Effector memory CD8-positive, alpha-beta T cell (primary cell): ENCODE measurements around the gene CRTC2.
A peak's percentile ranks its signal among the peaks of the same experiment; 100 is the strongest.
"Not testable (repeated sequence)": the region's sequence is repeated elsewhere in the genome, so short reads cannot be mapped to it uniquely, and the experiment has no call there.

ENCODE experiments used
- ATAC-seq: fragments of 150-1000 bp; cut with Tn5 transposase; replicated peaks from 2 replicates; pipeline ENCODE4 v1.10.0; 2021; ENCODE audit warnings: mild to moderate bottlenecking, moderate library complexity
- DNase-seq, 3 experiments: peaks; one replicate each; pipeline ENCODE4 v3.0.0; 2021
- H3K27ac Mint-ChIP-seq, 2 donors: one replicate each; pipeline ENCODE4 v1.8.0; 2022; ENCODE audit warnings: mild to moderate bottlenecking in 2 of 2, mixed read lengths in 2 of 2, moderate library complexity in 2 of 2
- H3K27me3 Mint-ChIP-seq, 2 donors: one replicate each; pipeline ENCODE4 v1.8.0; 2022; ENCODE audit warnings: mixed read lengths in 2 of 2
- H3K36me3 Mint-ChIP-seq: one replicate; pipeline ENCODE4 v1.8.0; 2022; ENCODE audit warnings: mild to moderate bottlenecking, moderate library complexity, mixed read lengths; ENCODE audit not compliant: insufficient read depth
- H3K4me1 Mint-ChIP-seq, 2 donors: one replicate each; pipeline ENCODE4 v1.8.0; 2022; ENCODE audit warnings: low read depth in 2 of 2, mixed read lengths in 2 of 2
- H3K4me3 Mint-ChIP-seq, 2 donors: one replicate each; pipeline ENCODE4 v1.8.0; 2022; ENCODE audit warnings: mild to moderate bottlenecking in 2 of 2, mixed read lengths in 2 of 2, moderate library complexity in 2 of 2
- H3K9me3 Mint-ChIP-seq, 2 donors: one replicate each; pipeline ENCODE4 v1.8.0; 2022; ENCODE audit warnings: mixed read lengths in 2 of 2
- total RNA-seq, 9 experiments: gene quantifications; one replicate each; lab custom pipeline; 2026; lab: John Stamatoyannopoulos, UW

Gene CRTC2, protein sequence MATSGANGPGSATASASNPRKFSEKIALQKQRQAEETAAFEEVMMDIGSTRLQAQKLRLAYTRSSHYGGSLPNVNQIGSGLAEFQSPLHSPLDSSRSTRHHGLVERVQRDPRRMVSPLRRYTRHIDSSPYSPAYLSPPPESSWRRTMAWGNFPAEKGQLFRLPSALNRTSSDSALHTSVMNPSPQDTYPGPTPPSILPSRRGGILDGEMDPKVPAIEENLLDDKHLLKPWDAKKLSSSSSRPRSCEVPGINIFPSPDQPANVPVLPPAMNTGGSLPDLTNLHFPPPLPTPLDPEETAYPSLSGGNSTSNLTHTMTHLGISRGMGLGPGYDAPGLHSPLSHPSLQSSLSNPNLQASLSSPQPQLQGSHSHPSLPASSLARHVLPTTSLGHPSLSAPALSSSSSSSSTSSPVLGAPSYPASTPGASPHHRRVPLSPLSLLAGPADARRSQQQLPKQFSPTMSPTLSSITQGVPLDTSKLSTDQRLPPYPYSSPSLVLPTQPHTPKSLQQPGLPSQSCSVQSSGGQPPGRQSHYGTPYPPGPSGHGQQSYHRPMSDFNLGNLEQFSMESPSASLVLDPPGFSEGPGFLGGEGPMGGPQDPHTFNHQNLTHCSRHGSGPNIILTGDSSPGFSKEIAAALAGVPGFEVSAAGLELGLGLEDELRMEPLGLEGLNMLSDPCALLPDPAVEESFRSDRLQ
- 22.6 to 80.0 (median 41.4) reads per million in 9 experiments for total RNA-seq

DNA sequence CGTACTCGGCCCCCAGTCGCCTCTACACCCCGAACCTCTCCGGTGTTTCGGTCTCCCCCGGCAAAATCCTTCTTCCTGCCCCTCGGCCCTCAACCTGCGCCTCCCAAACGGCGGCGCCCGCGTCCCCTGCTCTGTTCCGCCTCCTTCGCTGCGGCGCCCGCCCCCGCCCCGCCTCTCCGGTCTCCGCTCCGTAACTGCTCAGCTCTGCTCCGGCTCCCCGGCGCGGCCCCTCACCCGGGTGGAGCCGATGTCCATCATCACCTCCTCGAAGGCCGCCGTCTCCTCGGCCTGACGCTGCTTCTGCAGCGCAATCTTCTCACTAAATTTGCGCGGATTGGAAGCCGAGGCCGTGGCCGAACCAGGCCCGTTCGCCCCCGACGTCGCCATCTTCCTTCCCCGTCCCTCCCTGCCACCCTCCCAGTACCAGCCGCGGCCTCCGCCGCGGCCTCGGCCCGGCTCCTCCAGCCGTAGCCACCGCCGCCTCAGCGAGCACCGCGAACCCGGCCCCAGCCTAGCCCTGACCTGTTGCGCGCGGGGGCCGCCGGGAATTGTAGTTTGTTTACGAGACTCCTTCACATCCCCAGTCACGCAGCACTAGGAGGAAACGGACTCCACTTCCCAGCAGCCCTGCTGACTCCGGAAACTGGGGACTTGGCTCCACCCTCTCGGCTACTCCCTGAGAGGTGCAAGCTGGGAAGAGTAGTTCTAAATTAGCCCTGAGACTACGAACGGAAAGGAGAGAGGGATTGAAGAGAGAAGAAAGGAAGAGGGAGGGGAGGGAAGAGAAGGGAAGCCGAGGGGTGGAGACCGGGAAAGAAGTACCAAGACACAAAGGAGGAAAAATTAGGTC, at the start of gene CRTC2:
Gene CRTC2 (minus strand): TSS at position 502 of the 850 bp plus-strand sequence. CDS start 115 bp downstream, at position 387.
- Mint-ChIP-seq H3K9me3 (no peaks in the 10 kb centered on the region), H3K4me3 (peak within 1 kb of the TSS; percentile 89 to 90), H3K36me3 (peaks cover 14% of the 10 kb centered on the region), H3K27me3 (no peaks in the 10 kb centered on the region), H3K27ac (peak within 1 kb of the TSS; percentile 83 to 92), H3K4me1 (peaks cover 42 to 43% of the 10 kb centered on the region in 2 donors)
- ATAC-seq, result peak; percentile 89
- peak; percentile 95 to 98 (median 97) for DNase-seq

DNA sequence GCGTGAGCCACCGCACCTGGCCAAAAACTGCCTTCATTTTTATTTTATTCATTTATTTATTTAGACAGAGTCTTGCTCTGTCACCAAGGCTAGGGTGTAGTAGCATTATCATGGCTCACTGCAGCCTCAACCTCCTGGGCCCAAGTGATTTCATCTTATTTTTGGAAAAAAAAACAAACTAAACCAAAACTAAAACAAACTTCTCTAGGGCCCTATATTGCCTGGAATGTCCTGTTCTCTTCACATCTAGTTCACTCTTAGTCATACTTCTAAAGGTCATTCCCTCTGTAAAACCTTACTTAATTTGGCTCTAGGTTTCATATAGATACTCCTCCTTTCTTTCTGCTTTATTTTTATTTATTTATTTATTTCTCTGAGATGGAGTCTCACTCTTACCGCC, 47.7 kb upstream of the CRTC2 start:
- Mint-ChIP-seq H3K4me1 (no peaks in the 10 kb centered on the region), H3K9me3 (no peaks in the 10 kb centered on the region), H3K27me3 (no peaks in the 10 kb centered on the region), H3K4me3 (no peak overlapping the region), H3K36me3 (no peaks in the 10 kb centered on the region), H3K27ac (no peak overlapping the region)
- ATAC-seq (no peak), DNase-seq (no peak)

DNA sequence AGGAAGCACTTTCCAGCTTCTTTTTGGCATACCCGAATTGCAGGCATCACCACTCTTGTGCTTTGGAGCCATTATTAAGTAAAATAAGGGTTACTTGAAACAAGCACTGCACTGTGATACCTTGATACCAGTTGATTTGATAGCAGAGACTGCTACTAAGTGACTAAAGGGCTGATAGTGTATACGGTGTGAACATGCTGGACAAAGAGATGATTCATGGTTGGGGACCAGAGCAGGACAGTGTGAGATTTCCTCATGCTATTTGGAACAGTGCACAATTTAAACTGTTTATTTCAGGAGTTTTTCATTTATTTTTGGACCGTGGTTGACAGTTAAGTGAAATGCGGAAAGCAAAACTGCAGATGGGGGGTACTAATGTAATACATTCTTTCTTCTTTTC, 42.0 kb upstream of the CRTC2 start:
- Mint-ChIP-seq H3K27ac (no peak overlapping the region), H3K27me3 (no peaks in the 10 kb centered on the region), H3K9me3 (no peaks in the 10 kb centered on the region), H3K36me3 (peaks cover 8% of the 10 kb centered on the region), H3K4me3 (no peak overlapping the region), H3K4me1 (peaks cover 0 to under 1% of the 10 kb centered on the region in 2 donors)
- no peak for DNase-seq
- ATAC-seq, result no peak

DNA sequence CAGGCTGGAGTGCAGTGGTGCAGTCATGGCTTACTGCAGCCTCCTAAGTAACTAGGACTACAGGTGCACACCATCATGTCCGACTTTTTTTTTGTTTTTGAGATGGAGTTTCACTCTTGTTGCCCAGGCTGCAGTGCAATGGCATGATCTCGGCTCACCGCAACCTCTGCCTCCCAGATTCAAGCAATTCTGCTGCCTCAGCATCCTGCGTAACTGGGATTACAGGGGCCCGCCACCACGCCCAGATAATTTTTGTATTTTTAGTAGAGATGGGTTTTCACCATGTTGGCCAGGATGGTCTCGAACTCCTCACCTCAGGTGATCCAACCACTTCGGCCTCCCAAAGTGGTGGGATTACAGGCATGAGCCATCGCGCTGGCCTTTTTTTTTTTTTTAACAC, 38.5 kb upstream of the CRTC2 start:
- Mint-ChIP-seq H3K4me1 (peaks cover 9 to 11% of the 10 kb centered on the region in 2 donors), H3K36me3 (peaks cover 43% of the 10 kb centered on the region), H3K27ac (peak overlapping the region in 1 of 2 donors; percentile 35)
- DNase-seq, ATAC-seq, H3K4me3 Mint-ChIP-seq, H3K9me3 Mint-ChIP-seq, H3K27me3 Mint-ChIP-seq: not testable (repeated sequence)

DNA sequence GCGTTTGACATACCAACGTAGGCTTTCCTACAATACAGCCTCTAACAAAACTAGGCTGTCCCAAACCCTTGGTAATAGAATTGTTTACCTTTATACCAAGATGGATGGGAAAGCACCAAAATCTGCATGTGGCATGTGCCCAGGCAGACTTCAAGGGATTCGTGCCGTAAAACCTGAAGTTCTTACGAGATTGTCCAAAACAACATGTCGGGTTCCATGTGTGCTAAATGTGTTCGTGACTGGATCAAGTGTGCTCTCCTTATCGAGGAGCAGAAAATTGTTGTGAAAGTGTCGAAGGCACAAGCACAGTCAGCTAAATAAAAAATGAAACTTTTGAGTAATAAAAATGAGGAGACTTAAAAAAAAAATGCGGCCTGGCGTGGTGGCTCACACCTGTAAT, 37.2 kb upstream of the CRTC2 start:
- Mint-ChIP-seq H3K4me1 (peaks cover 18 to 19% of the 10 kb centered on the region in 2 donors), H3K27ac (no peak overlapping the region), H3K36me3 (peaks cover 56% of the 10 kb centered on the region), H3K9me3 (no peaks in the 10 kb centered on the region), H3K27me3 (no peaks in the 10 kb centered on the region), H3K4me3 (peak overlapping the region in 1 of 2 donors; percentile 11)
- no peak for ATAC-seq
- no peak for DNase-seq

DNA sequence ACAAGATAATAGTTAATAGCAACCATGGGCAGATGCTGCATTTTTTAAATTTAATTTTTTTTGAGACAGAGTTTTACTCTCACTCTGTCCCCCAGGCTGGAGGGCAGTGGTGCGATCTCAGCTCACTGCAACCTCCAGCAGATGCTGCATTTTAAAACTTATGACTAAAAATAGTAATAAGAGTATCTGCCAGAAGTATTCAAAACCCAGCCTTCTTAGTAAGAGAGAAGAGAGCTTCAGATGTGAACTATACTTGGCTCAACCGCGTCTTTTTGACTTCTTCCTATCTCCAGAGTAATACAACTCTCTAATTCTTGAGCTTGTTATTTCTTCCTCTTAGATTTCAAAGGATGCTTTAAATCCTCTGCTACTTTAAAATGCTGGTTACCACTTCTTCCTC, 36.8 kb upstream of the CRTC2 start:
- Mint-ChIP-seq H3K27me3 (no peaks in the 10 kb centered on the region), H3K27ac (no peak overlapping the region), H3K9me3 (no peaks in the 10 kb centered on the region), H3K36me3 (peaks cover 60% of the 10 kb centered on the region), H3K4me3 (peak overlapping the region in 1 of 2 donors; percentile 11), H3K4me1 (peaks cover 23 to 24% of the 10 kb centered on the region in 2 donors)
- DNase-seq (no peak), ATAC-seq (no peak)

DNA sequence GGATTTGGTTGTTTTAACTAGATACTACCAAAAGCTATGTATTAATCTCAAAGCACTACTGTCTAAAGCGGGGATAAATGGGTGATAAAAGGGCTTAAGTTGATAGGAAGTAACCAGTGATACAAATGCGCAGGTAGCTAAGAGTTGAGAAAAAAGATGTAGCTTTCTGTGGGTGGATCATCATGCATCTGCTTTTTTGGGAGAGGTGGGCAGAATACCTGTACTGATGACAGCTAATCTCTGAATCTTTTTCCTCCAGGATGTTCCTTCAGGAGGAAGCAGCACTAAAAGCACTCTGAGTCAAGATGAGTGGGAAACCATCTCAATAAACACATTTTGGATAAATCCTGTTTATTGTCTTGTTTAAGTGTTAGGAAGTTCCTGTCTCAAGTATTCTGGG, 33.4 kb upstream of the CRTC2 start:
- Mint-ChIP-seq H3K4me3 (peak overlapping the region; percentile 88 to 97), H3K4me1 (peaks cover 32 to 33% of the 10 kb centered on the region in 2 donors), H3K27me3 (no peaks in the 10 kb centered on the region), H3K9me3 (no peaks in the 10 kb centered on the region), H3K27ac (peak overlapping the region; percentile 96 to 100), H3K36me3 (peaks cover 60% of the 10 kb centered on the region)
- ATAC-seq (no peak), DNase-seq (no peak)

DNA sequence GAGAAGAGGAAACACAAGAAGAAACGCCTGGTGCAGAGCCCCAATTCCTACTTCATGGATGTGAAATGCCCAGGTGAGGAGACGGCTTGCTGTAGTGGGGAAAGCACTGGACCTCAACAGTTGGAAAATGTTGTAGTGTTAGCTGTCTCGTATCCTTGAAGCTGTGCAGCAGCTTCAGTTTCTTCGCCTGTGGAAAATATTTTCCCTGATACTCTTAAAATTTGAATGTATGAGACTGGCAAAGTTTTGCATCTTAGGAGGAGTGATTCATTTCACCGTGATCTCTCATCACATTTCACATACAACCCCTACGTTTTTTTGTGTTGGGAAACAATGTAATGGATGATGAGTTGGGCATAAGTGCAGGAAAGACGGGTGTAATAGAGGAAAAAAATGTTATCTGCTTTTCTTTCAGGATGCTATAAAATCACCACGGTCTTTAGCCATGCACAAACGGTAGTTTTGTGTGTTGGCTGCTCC, 32.8 kb upstream of the CRTC2 start:
- Mint-ChIP-seq H3K27ac (peak overlapping the region; percentile 96 to 100), H3K9me3 (no peaks in the 10 kb centered on the region), H3K4me1 (peaks cover 34 to 36% of the 10 kb centered on the region in 2 donors), H3K36me3 (peaks cover 60% of the 10 kb centered on the region), H3K4me3 (peak overlapping the region; percentile 88 to 97), H3K27me3 (no peaks in the 10 kb centered on the region)
- ATAC-seq, result no peak
- no peak for DNase-seq

DNA sequence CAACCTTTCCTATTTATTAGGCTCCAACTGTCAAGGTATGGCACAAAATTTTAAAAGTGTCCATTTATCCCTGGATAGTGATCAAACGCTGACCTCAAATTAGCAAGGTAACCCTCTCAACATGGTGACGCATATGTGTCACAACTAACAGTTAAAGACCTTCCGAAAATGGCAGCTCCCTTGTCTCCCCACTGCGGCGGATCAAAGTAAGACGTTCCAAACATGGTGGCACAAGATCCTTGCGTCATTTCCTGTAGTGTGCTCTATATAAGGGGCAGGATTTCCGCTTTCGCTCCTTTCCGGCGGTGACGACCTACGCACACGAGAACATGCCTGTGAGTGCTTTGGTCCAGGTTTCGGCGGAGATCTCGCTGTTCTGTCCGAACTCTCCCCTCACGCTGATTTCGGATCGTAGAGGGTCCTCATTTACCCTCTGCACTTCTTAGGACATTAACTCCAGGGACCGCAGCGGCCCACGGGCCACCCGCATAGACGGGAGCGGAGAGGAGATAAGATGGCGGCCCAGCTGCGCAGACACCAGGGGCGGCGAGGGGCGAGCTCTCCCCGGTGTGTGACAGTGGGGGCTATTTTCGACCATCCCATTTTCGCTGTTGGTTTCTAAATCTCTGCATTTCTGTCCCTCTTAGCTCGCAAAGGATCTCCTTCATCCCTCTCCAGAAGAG, 32.2 kb upstream of the CRTC2 start, which contains the start of gene RPS27:
Gene RPS27 (plus strand): TSS at position 295 of the 683 bp plus-strand sequence. CDS start 35 bp downstream, at position 330.
- H3K9me3 Mint-ChIP-seq, result no peaks in the 10 kb centered on the region
- peak within 1 kb of the TSS; percentile 96 to 100 for H3K27ac Mint-ChIP-seq
- DNase-seq (peak; percentile 86 to 89 (median 86)), ATAC-seq (peak; percentile 89)
- peaks cover 54% of the 10 kb centered on the region for H3K36me3 Mint-ChIP-seq
- peaks cover 0 to 5% of the 10 kb centered on the region in 2 donors for H3K27me3 Mint-ChIP-seq
- peak within 1 kb of the TSS; percentile 88 to 97 for H3K4me3 Mint-ChIP-seq
- H3K4me1 Mint-ChIP-seq, result peaks cover 34 to 36% of the 10 kb centered on the region in 2 donors

DNA sequence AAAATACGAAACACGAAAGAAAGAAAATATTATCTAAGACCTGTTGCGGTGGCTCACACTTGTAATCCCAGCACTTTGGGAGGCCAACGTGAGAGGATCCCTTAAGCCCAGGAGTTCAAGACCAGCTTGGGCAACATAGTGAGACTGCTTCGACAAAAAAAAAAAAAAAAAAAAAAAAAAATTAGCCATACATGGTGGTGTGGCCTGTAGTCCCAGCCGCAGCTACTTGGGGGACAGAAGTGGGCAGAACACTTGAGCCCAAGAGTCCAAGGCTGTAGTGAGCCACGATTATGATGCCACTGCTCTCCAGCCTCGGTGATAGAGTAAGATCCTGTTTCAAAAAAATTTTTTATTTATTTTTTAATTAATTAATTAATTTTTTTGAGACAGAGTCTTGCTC, 29.2 kb upstream of the CRTC2 start:
- Mint-ChIP-seq H3K9me3 (no peaks in the 10 kb centered on the region), H3K36me3 (peaks cover 24% of the 10 kb centered on the region), H3K4me1 (peaks cover 28 to 32% of the 10 kb centered on the region in 2 donors), H3K27me3 (peaks cover 9 to 14% of the 10 kb centered on the region in 2 donors), H3K4me3 (no peak overlapping the region), H3K27ac (no peak overlapping the region)
- no peak for ATAC-seq
- no peak for DNase-seq

DNA sequence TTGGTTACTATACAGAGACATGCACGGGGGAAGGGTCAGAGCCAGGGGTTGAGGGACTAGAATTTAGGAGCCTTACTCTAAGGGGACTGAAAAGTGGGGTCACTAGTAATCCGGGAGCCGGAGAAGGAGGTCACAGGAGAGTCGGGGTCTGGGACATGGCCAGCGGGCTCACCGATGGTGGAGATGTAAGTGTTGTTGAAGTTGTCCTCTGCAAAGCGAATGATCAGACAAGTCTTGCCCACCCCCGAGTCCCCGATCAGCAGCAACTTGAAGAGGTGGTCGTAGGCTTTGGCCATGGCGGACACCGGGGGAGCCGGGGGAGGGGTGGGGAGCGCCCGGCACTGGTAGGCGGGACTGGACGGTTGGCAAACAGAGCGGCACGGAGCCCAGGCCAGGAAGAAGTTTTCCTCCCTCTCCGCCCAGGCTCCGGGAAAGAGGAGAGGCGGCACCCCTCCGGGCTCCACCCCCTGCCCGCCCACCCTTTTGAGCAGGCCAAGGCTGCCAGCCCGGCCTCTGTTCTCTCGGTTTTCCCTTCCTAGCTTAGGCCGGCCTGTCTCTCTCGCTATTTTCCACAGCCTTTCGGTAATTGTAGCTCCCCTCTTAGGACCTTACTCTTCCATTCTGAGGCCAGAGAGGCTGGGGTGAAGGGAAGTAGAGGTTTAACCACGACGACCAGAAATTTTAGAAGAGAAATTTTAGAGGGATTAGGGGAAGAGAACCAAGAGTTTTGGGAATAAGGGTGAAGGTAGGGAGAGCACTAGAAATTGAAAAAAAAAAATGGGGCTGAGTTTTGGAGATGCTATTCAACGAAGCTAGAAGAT, 27.7 kb upstream of the CRTC2 start, which contains the start of gene RAB13:
Gene RAB13 (minus strand): TSS at position 399 of the 821 bp plus-strand sequence. CDS start 103 bp downstream, at position 296.
- peaks cover 9% of the 10 kb centered on the region for H3K36me3 Mint-ChIP-seq
- peak within 1 kb of the TSS; percentile 52 to 74 for H3K27ac Mint-ChIP-seq
- H3K4me1 Mint-ChIP-seq, result peaks cover 16 to 19% of the 10 kb centered on the region in 2 donors
- H3K27me3 Mint-ChIP-seq, result peaks cover 9 to 14% of the 10 kb centered on the region in 2 donors
- no peaks in the 10 kb centered on the region for H3K9me3 Mint-ChIP-seq
- H3K4me3 Mint-ChIP-seq, result peak within 1 kb of the TSS; percentile 23 to 44
- ATAC-seq, result no peak
- no peak for DNase-seq
